Measurements from ENCODE around the gene UQCRQ.
"Not testable (repeated sequence)": the region's sequence is repeated elsewhere in the genome, so short reads cannot be mapped to it uniquely, and the experiment has no call there.

UQCRQ gene

DNA sequence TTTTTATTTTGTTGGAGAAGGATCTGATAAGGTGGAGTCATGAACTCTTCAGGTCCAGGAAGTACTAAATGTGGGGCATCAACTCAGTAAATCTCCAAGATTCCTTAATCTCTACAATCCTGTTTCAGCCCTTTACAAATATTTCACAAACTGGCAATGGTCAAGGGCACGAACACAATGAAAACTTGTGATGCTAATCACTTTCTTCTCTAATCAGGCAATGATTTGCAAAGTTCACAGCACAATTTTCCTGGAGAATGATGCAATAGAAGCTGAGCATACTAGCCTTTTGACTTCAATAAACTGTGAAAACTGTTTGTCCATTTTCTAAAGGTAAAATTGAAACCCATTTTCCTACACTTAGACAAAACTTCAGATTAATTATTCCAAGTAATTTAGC, 17.1 kb upstream of the UQCRQ start:
- H3K9me3 ChIP-seq (ENCODE audit: control insufficient read depth in 1 of 2, low read length in 2 of 2) = no peaks in the 10 kb centered on the region
- H3K27ac ChIP-seq (ENCODE audit: low read depth, low read length) = no peak overlapping the region
- H3K36me3 ChIP-seq (ENCODE audit: control insufficient read depth in 1 of 2, insufficient read depth in 2 of 2, low read length in 2 of 2) = no peaks in the 10 kb centered on the region
- H3K9ac ChIP-seq (ENCODE audit: low read depth in 1 of 2, low read length in 2 of 2) = no peak overlapping the region
- H3K27me3 ChIP-seq (ENCODE audit: control insufficient read depth in 1 of 2, insufficient read depth in 2 of 2, low read length in 2 of 2) = no peaks in the 10 kb centered on the region
- no peak overlapping the region for H3K4me3 ChIP-seq (ENCODE audit: low read depth in 1 of 2, low read length in 2 of 2)
- peaks cover 0 to 11% of the 10 kb centered on the region in 2 donors for H3K4me1 ChIP-seq (ENCODE audit: control insufficient read depth in 1 of 2, insufficient read depth in 2 of 2, low read length in 2 of 2)

DNA sequence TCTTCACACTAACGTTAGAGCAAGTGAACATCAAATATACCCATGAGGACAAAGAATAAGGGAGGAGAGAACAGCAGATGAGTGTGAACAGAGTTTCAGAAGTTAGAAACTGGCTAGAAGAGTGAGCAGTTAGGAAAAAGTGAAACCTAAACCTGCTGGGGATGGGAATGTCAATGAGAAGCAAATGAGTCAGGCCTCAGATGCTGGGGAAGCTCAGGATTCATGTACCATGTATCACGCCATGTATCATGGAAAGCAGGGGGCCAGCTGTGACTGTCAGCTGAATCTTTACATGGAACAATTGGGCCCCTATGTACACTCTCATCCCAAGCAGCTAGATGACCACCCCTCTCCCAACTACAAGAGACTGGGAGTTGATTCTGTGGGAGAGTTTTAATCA, 16.4 kb upstream of the UQCRQ start:
- H3K27ac ChIP-seq (ENCODE audit: low read depth, low read length) = no peak overlapping the region
- peaks cover 0 to 11% of the 10 kb centered on the region in 2 donors for H3K4me1 ChIP-seq (ENCODE audit: control insufficient read depth in 1 of 2, insufficient read depth in 2 of 2, low read length in 2 of 2)
- no peaks in the 10 kb centered on the region for H3K27me3 ChIP-seq (ENCODE audit: control insufficient read depth in 1 of 2, insufficient read depth in 2 of 2, low read length in 2 of 2)

DNA sequence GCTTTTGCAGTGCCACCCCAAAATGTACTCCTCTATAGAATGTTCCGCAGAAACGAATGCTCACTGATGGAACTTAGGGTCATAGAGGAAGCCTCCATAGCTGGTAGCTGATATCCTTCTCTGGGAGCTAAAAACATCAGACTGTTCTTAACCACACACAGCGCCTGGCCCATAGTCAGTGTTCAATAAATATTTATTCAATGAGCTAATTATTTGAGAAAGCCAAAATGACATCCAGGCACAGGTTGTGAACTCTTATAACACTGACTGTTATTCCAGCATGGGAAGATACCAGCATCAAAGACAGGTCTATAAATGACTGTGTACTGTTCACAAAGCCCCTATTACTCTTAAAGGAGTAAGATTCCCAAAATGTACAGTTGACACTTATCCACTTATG, 13.1 kb upstream of the UQCRQ start:
- H3K27ac ChIP-seq (ENCODE audit: low read depth, low read length) = no peak overlapping the region
- no peak overlapping the region for H3K4me3 ChIP-seq (ENCODE audit: low read depth in 1 of 2, low read length in 2 of 2)
- no peak overlapping the region for H3K9ac ChIP-seq (ENCODE audit: low read depth in 1 of 2, low read length in 2 of 2)
- H3K27me3 ChIP-seq (ENCODE audit: control insufficient read depth in 1 of 2, insufficient read depth in 2 of 2, low read length in 2 of 2) = no peaks in the 10 kb centered on the region
- no peaks in the 10 kb centered on the region for H3K9me3 ChIP-seq (ENCODE audit: control insufficient read depth in 1 of 2, low read length in 2 of 2)
- H3K36me3 ChIP-seq (ENCODE audit: control insufficient read depth in 1 of 2, insufficient read depth in 2 of 2, low read length in 2 of 2) = no peaks in the 10 kb centered on the region
- H3K4me1 ChIP-seq (ENCODE audit: control insufficient read depth in 1 of 2, insufficient read depth in 2 of 2, low read length in 2 of 2) = peaks cover 0 to 11% of the 10 kb centered on the region in 2 donors

More for the DNA sequence above, 16.4 kb upstream of the UQCRQ start:
- no peak overlapping the region for H3K4me3 ChIP-seq (ENCODE audit: low read depth in 1 of 2, low read length in 2 of 2)
- H3K9ac ChIP-seq (ENCODE audit: low read depth in 1 of 2, low read length in 2 of 2) = no peak overlapping the region
- no peaks in the 10 kb centered on the region for H3K9me3 ChIP-seq (ENCODE audit: control insufficient read depth in 1 of 2, low read length in 2 of 2)
- no peaks in the 10 kb centered on the region for H3K36me3 ChIP-seq (ENCODE audit: control insufficient read depth in 1 of 2, insufficient read depth in 2 of 2, low read length in 2 of 2)

DNA sequence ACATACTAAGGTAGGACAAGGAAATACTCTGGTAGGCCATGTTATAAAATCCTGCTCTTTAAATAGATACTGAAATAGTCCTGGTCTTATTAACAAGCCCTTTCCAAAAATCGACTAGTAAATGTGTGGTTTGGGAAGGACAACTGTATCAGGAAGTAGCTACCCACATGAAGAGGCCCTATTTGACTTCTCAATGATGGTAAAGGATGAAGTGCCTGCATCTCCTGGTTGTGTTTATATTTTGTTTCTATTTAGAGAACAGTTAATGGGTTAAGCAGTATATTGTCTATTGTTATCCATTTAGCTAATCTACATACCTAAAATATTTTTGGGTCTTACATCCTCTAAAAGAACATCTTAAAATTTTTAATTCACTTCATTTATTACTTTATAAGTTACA, 12.7 kb upstream of the UQCRQ start:
- Histone ChIP-seq H3K36me3 (ENCODE audit: control insufficient read depth in 1 of 2, insufficient read depth in 2 of 2, low read length in 2 of 2) (no peaks in the 10 kb centered on the region), H3K27me3 (ENCODE audit: control insufficient read depth in 1 of 2, insufficient read depth in 2 of 2, low read length in 2 of 2) (no peaks in the 10 kb centered on the region), H3K27ac (ENCODE audit: low read depth, low read length) (no peak overlapping the region)

DNA sequence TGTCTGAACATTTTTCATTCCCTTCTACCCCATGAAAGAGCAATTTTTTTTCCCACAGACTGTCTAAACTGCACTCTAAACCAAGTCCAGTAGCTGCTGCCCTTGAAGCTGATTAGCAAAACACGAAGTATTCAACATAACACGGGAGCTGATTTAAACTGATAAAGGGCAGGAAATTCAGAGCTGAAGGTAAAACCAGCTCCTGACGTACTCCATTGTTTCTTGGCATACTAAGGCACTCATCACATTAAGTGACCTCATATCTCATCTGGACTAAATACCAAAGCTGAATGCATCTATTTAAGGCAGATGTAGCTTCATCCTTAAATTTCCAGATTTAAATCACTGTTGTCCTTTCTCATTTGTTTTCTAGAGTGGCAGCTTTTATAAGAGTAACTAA, 12.1 kb upstream of the UQCRQ start:
- H3K4me3 ChIP-seq (ENCODE audit: low read depth in 1 of 2, low read length in 2 of 2) = no peak overlapping the region
- H3K9ac ChIP-seq (ENCODE audit: low read depth in 1 of 2, low read length in 2 of 2) = no peak overlapping the region
- no peak overlapping the region for H3K27ac ChIP-seq (ENCODE audit: low read depth, low read length)
- H3K9me3 ChIP-seq (ENCODE audit: control insufficient read depth in 1 of 2, low read length in 2 of 2) = no peaks in the 10 kb centered on the region
- no peaks in the 10 kb centered on the region for H3K27me3 ChIP-seq (ENCODE audit: control insufficient read depth in 1 of 2, insufficient read depth in 2 of 2, low read length in 2 of 2)
- H3K36me3 ChIP-seq (ENCODE audit: control insufficient read depth in 1 of 2, insufficient read depth in 2 of 2, low read length in 2 of 2) = no peaks in the 10 kb centered on the region
- peaks cover 0 to 6% of the 10 kb centered on the region in 2 donors for H3K4me1 ChIP-seq (ENCODE audit: control insufficient read depth in 1 of 2, insufficient read depth in 2 of 2, low read length in 2 of 2)

More for the DNA sequence above, 12.7 kb upstream of the UQCRQ start:
- no peak overlapping the region for H3K9ac ChIP-seq (ENCODE audit: low read depth in 1 of 2, low read length in 2 of 2)
- H3K4me1 ChIP-seq (ENCODE audit: control insufficient read depth in 1 of 2, insufficient read depth in 2 of 2, low read length in 2 of 2) = peaks cover 0 to 11% of the 10 kb centered on the region in 2 donors
- H3K4me3 ChIP-seq (ENCODE audit: low read depth in 1 of 2, low read length in 2 of 2) = no peak overlapping the region
- no peaks in the 10 kb centered on the region for H3K9me3 ChIP-seq (ENCODE audit: control insufficient read depth in 1 of 2, low read length in 2 of 2)

DNA sequence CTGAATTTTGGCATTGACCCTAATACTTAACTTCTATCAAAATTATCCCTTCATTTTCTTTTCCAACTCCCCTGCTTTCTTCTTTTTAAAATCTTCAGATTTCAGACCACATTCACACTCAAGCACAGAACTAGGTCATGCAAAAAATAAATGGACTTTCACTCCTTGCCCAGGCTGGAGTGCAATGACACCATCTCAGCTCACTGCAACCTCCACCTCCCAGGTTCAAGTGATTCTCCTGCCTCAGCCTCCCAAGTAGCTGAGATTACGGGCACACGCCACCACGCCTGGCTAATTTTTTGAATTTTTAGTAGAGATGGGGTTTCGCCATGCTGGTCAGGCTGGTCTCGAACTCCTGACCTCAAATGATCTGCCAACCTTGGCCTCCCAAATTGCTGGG, 11.4 kb upstream of the UQCRQ start:
- H3K9ac ChIP-seq (ENCODE audit: low read depth in 1 of 2, low read length in 2 of 2); H3K4me3 ChIP-seq (ENCODE audit: low read depth in 1 of 2, low read length in 2 of 2): not testable (repeated sequence)

DNA sequence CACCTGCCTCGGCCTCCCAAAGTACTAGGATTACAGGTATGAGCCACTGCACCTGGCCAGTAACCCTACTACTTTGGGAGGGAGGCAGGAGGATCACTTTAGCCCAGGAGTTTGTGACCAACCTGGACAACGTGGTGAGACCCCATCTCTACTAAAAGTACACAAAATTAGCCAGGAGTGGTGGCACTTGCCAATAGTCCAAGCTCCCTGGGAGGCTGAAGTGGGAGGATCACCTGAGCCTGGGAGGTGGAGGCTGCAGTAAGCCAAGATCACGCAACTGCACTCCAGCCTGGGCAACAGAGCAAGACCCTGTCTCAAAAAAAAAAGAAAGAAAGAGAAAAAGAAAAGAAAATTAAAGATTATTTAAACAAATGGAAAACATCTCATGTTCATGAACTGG, 10.4 kb upstream of the UQCRQ start:
- Histone ChIP-seq H3K4me1 (ENCODE audit: control insufficient read depth in 1 of 2, insufficient read depth in 2 of 2, low read length in 2 of 2) (no peaks in the 10 kb centered on the region), H3K4me3 (ENCODE audit: low read depth in 1 of 2, low read length in 2 of 2) (no peak overlapping the region)

More for the DNA sequence above, 11.4 kb upstream of the UQCRQ start:
- not testable (repeated sequence) for H3K9me3 ChIP-seq (ENCODE audit: control insufficient read depth in 1 of 2, low read length in 2 of 2); H3K4me1 ChIP-seq (ENCODE audit: control insufficient read depth in 1 of 2, insufficient read depth in 2 of 2, low read length in 2 of 2); H3K27ac ChIP-seq (ENCODE audit: low read depth, low read length); H3K27me3 ChIP-seq (ENCODE audit: control insufficient read depth in 1 of 2, insufficient read depth in 2 of 2, low read length in 2 of 2); H3K36me3 ChIP-seq (ENCODE audit: control insufficient read depth in 1 of 2, insufficient read depth in 2 of 2, low read length in 2 of 2)

DNA sequence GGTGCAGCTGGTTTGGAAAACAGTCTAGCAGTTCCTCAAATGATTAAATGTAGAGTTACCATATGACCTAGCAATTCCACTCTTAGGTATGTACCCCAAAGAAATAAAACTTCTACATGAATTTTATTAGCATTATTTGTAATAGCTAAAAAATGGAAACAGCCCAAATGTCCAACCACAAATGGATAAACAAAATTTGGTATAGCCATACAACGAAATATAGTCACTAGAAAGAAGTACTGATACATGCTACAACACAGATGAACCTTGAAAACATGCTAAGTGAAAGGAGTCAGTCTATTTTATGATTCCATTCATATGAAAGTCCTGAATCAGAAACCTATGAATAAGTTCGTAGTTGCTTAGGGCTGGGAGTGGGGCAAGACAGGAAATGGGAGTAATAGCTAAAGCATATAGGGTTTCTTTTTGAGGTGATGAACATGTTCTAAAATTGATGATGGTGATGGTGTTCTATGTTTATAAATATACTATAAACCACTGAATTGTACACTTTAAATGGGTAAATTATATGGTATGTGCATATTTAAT, 6.5 kb upstream of the UQCRQ start:
- Histone ChIP-seq H3K4me1 (ENCODE audit: control insufficient read depth in 1 of 2, insufficient read depth in 2 of 2, low read length in 2 of 2) (no peaks in the 10 kb centered on the region), H3K36me3 (ENCODE audit: control insufficient read depth in 1 of 2, insufficient read depth in 2 of 2, low read length in 2 of 2) (no peaks in the 10 kb centered on the region), H3K4me3 (ENCODE audit: low read depth in 1 of 2, low read length in 2 of 2) (no peak overlapping the region), H3K9me3 (ENCODE audit: control insufficient read depth in 1 of 2, low read length in 2 of 2) (no peaks in the 10 kb centered on the region), H3K27ac (ENCODE audit: low read depth, low read length) (no peak overlapping the region), H3K27me3 (ENCODE audit: control insufficient read depth in 1 of 2, insufficient read depth in 2 of 2, low read length in 2 of 2) (no peaks in the 10 kb centered on the region), H3K9ac (ENCODE audit: low read depth in 1 of 2, low read length in 2 of 2) (no peak overlapping the region)

More for the DNA sequence above, 10.4 kb upstream of the UQCRQ start:
- Histone ChIP-seq H3K9me3 (ENCODE audit: control insufficient read depth in 1 of 2, low read length in 2 of 2) (no peaks in the 10 kb centered on the region), H3K27ac (ENCODE audit: low read depth, low read length) (no peak overlapping the region), H3K27me3 (ENCODE audit: control insufficient read depth in 1 of 2, insufficient read depth in 2 of 2, low read length in 2 of 2) (no peaks in the 10 kb centered on the region), H3K36me3 (ENCODE audit: control insufficient read depth in 1 of 2, insufficient read depth in 2 of 2, low read length in 2 of 2) (no peaks in the 10 kb centered on the region), H3K9ac (ENCODE audit: low read depth in 1 of 2, low read length in 2 of 2) (no peak overlapping the region)

DNA sequence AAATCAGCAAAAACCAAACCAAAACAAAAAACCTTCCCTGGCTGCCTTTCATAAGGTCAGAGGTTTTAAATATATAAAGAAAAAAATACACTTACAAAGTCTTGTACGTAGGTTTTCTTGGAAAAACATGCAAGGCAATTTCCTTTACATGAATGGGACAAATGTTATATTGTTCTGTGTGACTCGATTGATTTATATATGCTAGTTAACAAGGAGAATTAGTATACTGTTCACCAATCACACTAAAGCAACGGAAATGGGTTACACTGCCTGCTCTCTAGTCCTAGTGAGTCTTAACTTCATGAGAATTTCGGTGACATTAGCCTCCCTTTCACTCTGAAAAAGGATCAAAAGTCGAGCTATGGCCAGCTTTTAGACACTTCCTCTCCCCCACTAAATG, 5.7 kb upstream of the UQCRQ start:
- no peaks in the 10 kb centered on the region for H3K27me3 ChIP-seq (ENCODE audit: control insufficient read depth in 1 of 2, insufficient read depth in 2 of 2, low read length in 2 of 2)
- H3K4me1 ChIP-seq (ENCODE audit: control insufficient read depth in 1 of 2, insufficient read depth in 2 of 2, low read length in 2 of 2) = peaks cover 4 to 5% of the 10 kb centered on the region in 2 donors
- no peak overlapping the region for H3K27ac ChIP-seq (ENCODE audit: low read depth, low read length)
- H3K9me3 ChIP-seq (ENCODE audit: control insufficient read depth in 1 of 2, low read length in 2 of 2) = no peaks in the 10 kb centered on the region
- H3K36me3 ChIP-seq (ENCODE audit: control insufficient read depth in 1 of 2, insufficient read depth in 2 of 2, low read length in 2 of 2) = no peaks in the 10 kb centered on the region
- no peak overlapping the region for H3K4me3 ChIP-seq (ENCODE audit: low read depth in 1 of 2, low read length in 2 of 2)
- H3K9ac ChIP-seq (ENCODE audit: low read depth in 1 of 2, low read length in 2 of 2) = no peak overlapping the region

DNA sequence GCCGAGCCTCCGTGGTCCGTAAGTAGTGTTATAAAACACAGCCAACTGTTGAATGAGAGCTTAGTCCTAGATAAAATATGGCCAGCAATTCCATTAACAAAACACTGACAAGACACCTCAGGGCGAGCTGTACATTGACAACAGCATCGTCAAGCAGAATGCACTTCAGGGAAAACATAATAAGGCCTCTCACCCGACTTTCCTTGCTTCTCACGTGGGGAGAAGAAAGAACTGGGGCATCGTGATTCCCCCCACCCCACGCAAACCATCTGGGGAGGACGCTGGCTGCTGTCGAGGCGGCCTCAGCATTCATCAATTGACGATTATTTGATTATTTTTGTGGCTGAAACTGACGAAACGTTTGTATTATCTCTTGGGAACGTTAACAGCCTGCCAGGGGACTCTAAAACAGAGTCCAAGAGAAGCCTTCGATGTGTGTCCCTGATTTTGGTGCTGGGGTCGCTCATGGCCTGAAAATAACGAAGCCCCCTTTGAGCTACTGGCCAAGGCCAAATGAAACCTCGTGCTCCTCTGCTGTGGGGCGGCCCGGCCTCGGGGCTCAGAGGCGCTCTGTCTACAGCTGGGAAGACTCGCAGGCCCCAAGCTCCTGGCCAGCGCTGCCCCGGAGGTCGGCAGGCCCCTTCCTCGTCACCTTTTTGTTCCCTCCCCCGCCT, 637 bp upstream of the UQCRQ start:
- Histone ChIP-seq H3K36me3 (ENCODE audit: control insufficient read depth in 1 of 2, insufficient read depth in 2 of 2, low read length in 2 of 2) (peaks cover 15 to 25% of the 10 kb centered on the region in 2 donors), H3K27me3 (ENCODE audit: control insufficient read depth in 1 of 2, insufficient read depth in 2 of 2, low read length in 2 of 2) (no peaks in the 10 kb centered on the region), H3K4me3 (ENCODE audit: low read depth in 1 of 2, low read length in 2 of 2) (peak overlapping the region; percentile 90 to 94), H3K27ac (ENCODE audit: low read depth, low read length) (peak overlapping the region; percentile 82), H3K9ac (ENCODE audit: low read depth in 1 of 2, low read length in 2 of 2) (peak overlapping the region; percentile 98 to 100), H3K4me1 (ENCODE audit: control insufficient read depth in 1 of 2, insufficient read depth in 2 of 2, low read length in 2 of 2) (peaks cover 13 to 17% of the 10 kb centered on the region in 2 donors), H3K9me3 (ENCODE audit: control insufficient read depth in 1 of 2, low read length in 2 of 2) (no peaks in the 10 kb centered on the region)

All from duodenal mucosa (tissue), 2 donors.